Tibial nerve (tissue), 4 donors: ENCODE data around the gene HS6ST1. TPM values are rescaled to one million over a fixed set of nuclear protein-coding genes. Genes with fewer than 3 reads are reported as not detected.
A peak's percentile ranks its signal among the peaks of the same experiment; 100 is the strongest.

Source experiments
- DNase-seq, 2 donors: peaks; one replicate each; pipeline ENCODE4 v3.0.0-alpha.2; 2019; ENCODE audit warnings: low spot score in 2 of 2
- H3K27ac ChIP-seq, 4 donors: fragments of 200-600 bp; sonication (generic) in 3 of 4; one replicate each; pipeline ENCODE4 v1.5.1; 2017 to 2019; ENCODE audit warnings: mild to moderate bottlenecking in 1 of 4
- H3K27me3 ChIP-seq, 2 donors: fragments of 200-600 bp; sonication (generic) in 1 of 2; one replicate each; pipeline versions ENCODE4 v1.5.1 to v1.6.0; 2017 to 2019
- H3K36me3 ChIP-seq, 3 donors: fragments of 200-600 bp; sonication (generic); one replicate each; pipeline ENCODE4 v1.5.1; 2018 to 2019
- H3K4me1 ChIP-seq, 4 donors: fragments of 200-600 bp; sonication (generic) in 3 of 4; one replicate each; pipeline ENCODE4 v1.5.1; 2017 to 2019
- H3K4me3 ChIP-seq, 4 donors: fragments of 200-600 bp; sonication (generic) in 3 of 4; one replicate each; pipeline ENCODE4 v1.5.1; 2017 to 2019; ENCODE audit warnings: mild to moderate bottlenecking in 1 of 4, moderate library complexity in 1 of 4
- H3K9me3 ChIP-seq, 4 donors: fragments of 200-600 bp; sonication (generic) in 3 of 4; one replicate each; pipeline ENCODE4 v1.5.1; 2017 to 2019
- EP300 ChIP-seq, 2 donors: sonication (generic); formaldehyde crosslinking; IDR thresholded peaks; one replicate each; pipeline ENCODE4 v1.6.1; 2017; ENCODE audit warnings: antibody characterized with exemption in 2 of 2, mild to moderate bottlenecking in 1 of 2
- POLR2A ChIP-seq, 2 donors: fragments of 450-650 bp; IDR thresholded peaks; one replicate each; pipeline ENCODE4 v1.6.1; 2017; ENCODE audit warnings: antibody characterized with exemption in 2 of 2, mild to moderate bottlenecking in 2 of 2, moderate library complexity in 2 of 2
- WGBS, 2 donors: methylation state at CpG; one replicate each; pipeline ENCODE4 v1.1.5; 2018; 5-methylcytosine and 5-hydroxymethylcytosine counted together
- total RNA-seq, 4 donors: library from RNA; depleted of rRNA; stranded (reverse); fragments of >200 nt; gene quantifications; one replicate each; pipeline ENCODE4 v1.1.0, GENCODE V29; 2016
- TF ChIP-seq, protein P1 (sequence below), 5 experiments: fragments of 200-600 bp in 3 of 5; fragments of 450-650 bp in 2 of 5; sonication (generic) in 3 of 5; IDR thresholded peaks; one replicate each; pipeline ENCODE4 v1.5.1; 2016 to 2019; ENCODE audit warnings: antibody characterized with exemption in 5 of 5, mild to moderate bottlenecking in 3 of 5, moderate library complexity in 2 of 5

The HS6ST1 gene
- total RNA-seq, 4 donors from 2014 or later: 21.6 to 51.6 (median 39.3) TPM

DNA sequence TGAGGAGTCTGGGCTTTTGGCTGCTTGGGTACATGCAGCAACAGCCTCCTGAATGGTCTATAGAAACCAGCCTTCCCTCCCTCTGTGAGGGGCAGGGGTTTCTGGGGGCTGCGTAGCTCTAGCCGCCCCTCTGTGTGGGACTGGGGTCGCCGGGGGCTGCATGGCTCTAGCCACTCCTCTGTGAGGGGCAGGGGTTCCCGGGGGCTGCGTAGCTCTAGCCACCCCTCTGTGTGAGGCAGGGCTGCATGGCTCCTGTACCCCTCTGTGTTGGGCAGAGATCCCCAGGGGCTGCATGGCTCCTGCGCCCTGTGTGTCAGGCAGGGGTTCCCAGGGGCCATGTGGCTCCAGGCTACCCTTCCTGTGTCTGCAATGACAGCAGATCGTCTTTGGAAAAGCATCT is 17.6 kb downstream of the HS6ST1 start:
- no peaks in the 10 kb centered on the region for H3K27me3 ChIP-seq
- TF ChIP-seq, protein P1, sequence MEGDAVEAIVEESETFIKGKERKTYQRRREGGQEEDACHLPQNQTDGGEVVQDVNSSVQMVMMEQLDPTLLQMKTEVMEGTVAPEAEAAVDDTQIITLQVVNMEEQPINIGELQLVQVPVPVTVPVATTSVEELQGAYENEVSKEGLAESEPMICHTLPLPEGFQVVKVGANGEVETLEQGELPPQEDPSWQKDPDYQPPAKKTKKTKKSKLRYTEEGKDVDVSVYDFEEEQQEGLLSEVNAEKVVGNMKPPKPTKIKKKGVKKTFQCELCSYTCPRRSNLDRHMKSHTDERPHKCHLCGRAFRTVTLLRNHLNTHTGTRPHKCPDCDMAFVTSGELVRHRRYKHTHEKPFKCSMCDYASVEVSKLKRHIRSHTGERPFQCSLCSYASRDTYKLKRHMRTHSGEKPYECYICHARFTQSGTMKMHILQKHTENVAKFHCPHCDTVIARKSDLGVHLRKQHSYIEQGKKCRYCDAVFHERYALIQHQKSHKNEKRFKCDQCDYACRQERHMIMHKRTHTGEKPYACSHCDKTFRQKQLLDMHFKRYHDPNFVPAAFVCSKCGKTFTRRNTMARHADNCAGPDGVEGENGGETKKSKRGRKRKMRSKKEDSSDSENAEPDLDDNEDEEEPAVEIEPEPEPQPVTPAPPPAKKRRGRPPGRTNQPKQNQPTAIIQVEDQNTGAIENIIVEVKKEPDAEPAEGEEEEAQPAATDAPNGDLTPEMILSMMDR (IDR thresholded peaks at IDR 0.05): no peak
- TF ChIP-seq EP300 (IDR thresholded peaks at IDR 0.05) (no peak), POLR2A (IDR thresholded peaks at IDR 0.05) (no peak)
- H3K4me3 ChIP-seq: no peak overlapping the region
- H3K4me1 ChIP-seq: peaks cover 0 to 72% (median 37%) of the 10 kb centered on the region in 4 donors
- no peaks in the 10 kb centered on the region for H3K36me3 ChIP-seq
- H3K9me3 ChIP-seq: no peaks in the 10 kb centered on the region
- 43 to 70% methylated on average over 8 of the region's 8 CpGs for WGBS, 2 donors
- DNase-seq: no peak
- peak overlapping the region; percentile 21 to 90 (median 68) for H3K27ac ChIP-seq

DNA sequence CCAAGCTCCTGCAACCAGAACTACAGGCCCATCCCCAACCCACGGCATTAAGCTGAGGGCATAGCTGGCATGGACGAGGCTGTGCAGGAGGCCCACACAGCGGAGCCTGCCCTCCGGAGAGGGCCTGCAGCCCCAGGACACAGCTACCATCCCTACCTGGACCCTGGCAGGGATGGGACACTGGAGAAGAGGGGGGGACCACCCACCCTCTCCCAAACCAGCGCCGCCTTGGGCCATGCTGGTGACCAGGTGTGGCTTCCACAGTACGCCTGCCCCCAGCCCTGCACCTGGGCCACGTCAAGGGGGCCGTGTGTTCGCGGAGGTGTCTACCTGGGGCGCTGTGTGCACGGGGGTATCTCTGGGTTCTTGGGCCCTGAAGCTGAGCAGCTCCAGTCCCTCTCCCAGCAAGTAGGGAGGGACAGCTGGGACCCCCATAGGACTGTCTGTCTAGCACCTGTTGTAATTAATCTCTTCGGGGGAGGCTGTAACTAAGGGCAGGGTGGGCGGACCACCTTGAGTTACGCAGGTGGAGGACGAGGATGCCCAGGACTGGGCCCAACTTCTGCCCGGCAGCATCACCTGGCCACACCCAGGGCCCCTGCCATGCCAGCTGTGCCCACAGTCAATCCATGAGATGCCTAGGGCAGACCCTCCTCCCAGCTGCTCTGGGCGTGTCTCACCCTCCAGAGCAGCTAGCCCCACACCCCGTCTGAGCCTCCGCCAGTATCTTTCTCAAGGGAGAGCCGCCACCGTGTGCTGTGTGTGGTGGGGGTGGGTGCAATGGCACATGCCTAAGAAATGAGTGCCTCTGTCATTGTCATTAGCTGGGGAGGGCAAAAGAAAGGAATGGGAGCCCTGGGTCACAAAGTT is 18.3 kb downstream of the HS6ST1 start:
- Histone ChIP-seq H3K9me3 (no peaks in the 10 kb centered on the region), H3K4me1 (peaks cover 0 to 66% (median 31%) of the 10 kb centered on the region in 4 donors), H3K4me3 (no peak overlapping the region), H3K27ac (peak overlapping the region; percentile 21 to 90 (median 68)), H3K27me3 (no peaks in the 10 kb centered on the region), H3K36me3 (no peaks in the 10 kb centered on the region)
- no peak for DNase-seq
- WGBS, 2 donors: 82 to 87% methylated on average over 22 of the region's 23 CpGs
- TF ChIP-seq, protein P1 (IDR thresholded peaks at IDR 0.05): no peak
- TF ChIP-seq EP300 (IDR thresholded peaks at IDR 0.05): no peak
- no peak for TF ChIP-seq POLR2A (IDR thresholded peaks at IDR 0.05)

DNA sequence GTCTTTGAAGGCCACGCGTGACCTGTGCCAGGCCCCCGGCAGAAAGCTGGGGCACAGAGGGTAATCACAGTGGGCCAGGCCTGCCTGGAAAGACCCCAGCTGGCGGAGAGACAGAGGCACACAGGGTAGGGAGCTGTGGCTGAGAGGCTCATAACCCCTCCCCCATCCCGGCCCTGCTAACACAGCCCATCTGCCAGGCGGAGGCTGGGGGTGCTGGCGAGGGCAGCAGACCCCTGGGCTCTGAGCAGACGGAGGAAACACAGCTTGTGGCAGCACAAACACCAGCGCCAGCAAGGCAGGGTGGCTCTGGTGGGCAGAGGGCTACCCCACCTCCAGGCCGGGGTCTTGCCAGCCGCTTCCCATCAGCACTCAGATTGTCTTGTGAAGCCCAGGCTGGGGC is 19.0 kb downstream of the HS6ST1 start:
- H3K4me3 ChIP-seq: no peak overlapping the region
- H3K27ac ChIP-seq: peak overlapping the region in 3 of 4 donors; percentile 6 to 90 (median 84)
- H3K27me3 ChIP-seq: no peaks in the 10 kb centered on the region
- H3K4me1 ChIP-seq: peaks cover 0 to 63% (median 23%) of the 10 kb centered on the region in 4 donors
- 56 to 74% methylated on average over 4 to 5 of the region's 11 CpGs for WGBS, 2 donors
- no peak for DNase-seq
- no peaks in the 10 kb centered on the region for H3K36me3 ChIP-seq
- H3K9me3 ChIP-seq: no peaks in the 10 kb centered on the region
- TF ChIP-seq, protein P1 (IDR thresholded peaks at IDR 0.05): no peak
- no peak for TF ChIP-seq EP300 (IDR thresholded peaks at IDR 0.05)
- no peak for TF ChIP-seq POLR2A (IDR thresholded peaks at IDR 0.05)

DNA sequence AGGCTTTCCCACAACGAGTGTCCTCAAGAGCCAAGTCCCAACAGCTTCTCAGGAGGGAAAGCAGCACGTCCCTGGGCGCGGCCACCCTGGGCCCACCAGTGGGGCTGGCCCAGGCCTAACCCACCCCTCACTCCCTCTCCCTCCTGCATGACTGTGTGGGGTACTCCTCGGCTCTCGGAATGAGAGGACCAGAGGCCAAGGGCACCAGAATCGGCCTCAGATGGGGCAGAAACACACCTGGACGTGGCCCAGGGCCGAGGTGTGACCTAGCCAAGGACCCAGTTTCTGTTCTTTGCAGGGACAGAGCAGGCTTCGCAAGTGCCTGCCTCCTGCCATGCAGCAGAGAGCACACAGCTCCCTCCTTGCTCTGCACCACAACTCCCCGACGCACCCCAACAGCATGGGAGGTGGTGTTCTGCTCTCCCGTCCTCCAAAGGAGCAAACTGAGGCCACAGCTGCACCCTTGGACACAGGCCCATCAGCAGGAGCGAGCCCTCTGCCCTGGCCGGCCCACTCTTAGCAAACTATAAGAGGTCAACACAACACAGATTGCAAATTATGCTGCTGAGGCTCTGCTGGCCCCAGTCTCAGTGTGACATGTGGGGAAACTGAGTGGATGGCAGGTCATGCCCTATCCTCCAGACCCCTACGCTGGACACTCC is 19.7 kb downstream of the HS6ST1 start:
- H3K27ac ChIP-seq: peak overlapping the region in 2 of 4 donors; percentile 84 to 90
- H3K27me3 ChIP-seq: no peaks in the 10 kb centered on the region
- H3K36me3 ChIP-seq: no peaks in the 10 kb centered on the region
- no peak overlapping the region for H3K4me3 ChIP-seq
- peaks cover 0 to 59% (median 21%) of the 10 kb centered on the region in 4 donors for H3K4me1 ChIP-seq
- no peak for DNase-seq
- 70 to 73% methylated on average over 16 of the region's 16 CpGs for WGBS, 2 donors
- TF ChIP-seq, protein P1 (IDR thresholded peaks at IDR 0.05): no peak
- TF ChIP-seq EP300 (IDR thresholded peaks at IDR 0.05): no peak
- TF ChIP-seq POLR2A (IDR thresholded peaks at IDR 0.05): no peak
- H3K9me3 ChIP-seq: no peaks in the 10 kb centered on the region

DNA sequence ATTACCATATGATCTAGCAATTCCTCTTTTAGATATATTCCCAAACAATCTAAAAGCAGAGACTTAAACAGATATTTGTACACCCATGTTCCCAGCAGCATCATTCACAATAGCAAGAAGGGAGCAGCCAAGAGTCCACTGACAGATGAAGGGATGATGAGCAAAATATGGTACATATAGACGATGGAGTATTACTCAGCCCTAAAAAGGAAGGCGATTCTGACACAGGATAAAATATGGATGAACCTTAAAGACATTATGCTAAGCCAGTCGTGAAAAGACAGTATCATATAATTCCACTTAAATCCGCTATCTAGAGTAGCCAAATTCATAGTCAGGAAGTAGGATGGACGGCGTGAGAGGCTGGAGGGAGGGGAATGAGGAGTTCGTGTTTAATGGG is 20.4 kb downstream of the HS6ST1 start:
- no peak for TF ChIP-seq POLR2A (IDR thresholded peaks at IDR 0.05)
- no peak for TF ChIP-seq EP300 (IDR thresholded peaks at IDR 0.05)
- TF ChIP-seq, protein P1 (IDR thresholded peaks at IDR 0.05): no peak
- WGBS, 2 donors: 96 to 97% methylated on average over 7 of the region's 7 CpGs
- H3K36me3 ChIP-seq: no peaks in the 10 kb centered on the region
- H3K9me3 ChIP-seq: no peaks in the 10 kb centered on the region
- no peak overlapping the region for H3K4me3 ChIP-seq
- peaks cover 0 to 60% (median 21%) of the 10 kb centered on the region in 4 donors for H3K4me1 ChIP-seq
- H3K27ac ChIP-seq: no peak overlapping the region
- no peaks in the 10 kb centered on the region for H3K27me3 ChIP-seq
- no peak for DNase-seq
